SK-N-SH treated with all-trans-retinoic acid at 6 μM for 48 hours (cell line): ENCODE data around the gene GPR63.

Source experiments
- ARNTL ChIP-seq: fragments of 450-650 bp; formaldehyde crosslinking; IDR thresholded peaks from 2 replicates; pipeline ENCODE4 v1.5.0; 2020; ENCODE audit warnings: low read depth, mild to moderate bottlenecking, moderate library complexity, borderline replicate concordance
- BACH2 ChIP-seq: fragments of 250-450 bp; sonication (Bioruptor Pico); IDR thresholded peaks from 2 replicates; pipeline ENCODE4 v1.9.0; 2021; ENCODE audit warnings: mild to moderate bottlenecking, borderline replicate concordance
- CREB5 ChIP-seq: fragments of 250-450 bp; sonication (Bioruptor Pico); IDR thresholded peaks from 2 replicates; pipeline ENCODE4 v1.5.1; 2020; ENCODE audit warnings: low read depth, mild to moderate bottlenecking, moderate library complexity
- OSR1 ChIP-seq: fragments of 250-450 bp; sonication (Bioruptor Pico); IDR thresholded peaks from 2 replicates; pipeline ENCODE4 v1.8.0; 2022; ENCODE audit warnings: moderate library complexity, mild to moderate bottlenecking, inconsistent platforms
- PATZ1 ChIP-seq: fragments of 250-450 bp; sonication (Bioruptor Pico); IDR thresholded peaks from 2 replicates; pipeline ENCODE4 v1.8.0; 2020; ENCODE audit warnings: mild to moderate bottlenecking, moderate library complexity, borderline replicate concordance
- POU6F1 ChIP-seq: fragments of 250-450 bp; sonication (Bioruptor Pico); IDR thresholded peaks from 2 replicates; pipeline ENCODE4 v1.8.0; 2021; ENCODE audit warnings: low read depth, mild to moderate bottlenecking, moderate library complexity, borderline replicate concordance
- PPARA ChIP-seq: fragments of 250-450 bp; sonication (Bioruptor Pico); IDR thresholded peaks from 2 replicates; pipeline ENCODE4 v1.5.0; 2020; ENCODE audit warnings: mild to moderate bottlenecking, borderline replicate concordance
- RARB ChIP-seq: fragments of 250-450 bp; sonication (Bioruptor Pico); IDR thresholded peaks from 2 replicates; pipeline ENCODE4 v1.8.0; 2021; ENCODE audit warnings: mild to moderate bottlenecking, moderate library complexity
- TCF4 ChIP-seq: fragments of 250-450 bp; sonication (Bioruptor Pico); IDR thresholded peaks from 2 replicates; pipeline ENCODE4 v1.8.0; 2021; ENCODE audit warnings: mild to moderate bottlenecking, moderate library complexity, borderline replicate concordance
- ZNF70 ChIP-seq: fragments of 450-650 bp; formaldehyde crosslinking; IDR thresholded peaks from 2 replicates; pipeline ENCODE4 v1.5.0; 2020; ENCODE audit warnings: mild to moderate bottlenecking, moderate library complexity

GRCh38 chr6:96856856-96857255, 19.6 kb upstream of the GPR63 start:
- TF ChIP-seq ZNF70 (no peak), TCF4 (CRISPR knock-in tag) (no peak), PATZ1 (CRISPR knock-in tag) (no peak), PPARA (CRISPR knock-in tag) (no peak), ARNTL (no peak), RARB (no peak), POU6F1 (CRISPR knock-in tag) (no peak), BACH2 (CRISPR knock-in tag) (no peak), CREB5 (no peak), OSR1 (no peak)
